HL-60/S4 treated with phorbol 12-myristate 13-acetate at 8.2 ng/mL for 4 days and 3 days (cell line): ENCODE measurements around the gene ECSCR.

Source experiments
- in situ Hi-C: fragments of 300-500 bp; cut with MboI; formaldehyde crosslinking; loops from 2 replicates; pipeline ENCODE4 v1.15.0; 2022; ENCODE audit warnings: low sequenced_read_pairs

The ECSCR gene

GRCh38 chr5:139474890-139475791 lies 12.6 kb upstream of the ECSCR start:
- in situ Hi-C loops = no loop called here

GRCh38 chr5:139473565-139473964 lies 11.0 kb upstream of the ECSCR start:
- in situ Hi-C loops = no loop called here

GRCh38 chr5:139473105-139473504 lies 10.6 kb upstream of the ECSCR start:
- in situ Hi-C loops = no loop called here

GRCh38 chr5:139472386-139473030 lies 10.0 kb upstream of the ECSCR start:
- in situ Hi-C loops = no loop called here

DNA sequence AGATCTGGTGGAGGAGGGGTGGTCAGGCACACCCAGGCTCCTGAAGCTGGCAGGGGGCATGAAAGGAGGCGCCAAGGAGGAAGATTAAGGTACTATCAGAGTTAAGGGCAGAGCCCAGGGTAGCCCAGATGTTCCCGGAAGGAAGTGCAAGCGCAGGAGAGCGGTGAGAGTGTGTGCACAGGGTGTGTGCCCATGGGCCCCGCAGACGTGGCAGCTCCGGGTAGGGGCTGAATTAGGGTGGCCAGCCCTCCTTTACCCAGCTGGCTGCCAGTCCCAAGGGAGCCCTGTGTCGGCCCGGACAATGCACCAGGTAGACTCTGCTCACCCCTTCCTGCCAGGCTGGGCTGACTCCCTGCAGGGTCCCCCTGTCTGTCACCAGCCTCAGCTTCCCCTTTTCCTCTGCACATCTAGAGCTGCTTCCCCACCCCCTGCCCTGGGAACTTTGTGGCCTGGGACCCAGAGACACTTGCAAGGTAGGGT lies 8.3 kb upstream of the ECSCR start, which contains the start of gene SMIM33:
Gene SMIM33 (plus strand): TSS at position 184 of the 480 bp plus-strand sequence. CDS start 118 bp downstream, at position 302.
- in situ Hi-C loops = no loop called here

GRCh38 chr5:139468421-139468931 lies 5.9 kb upstream of the ECSCR start:
- in situ Hi-C loops = no loop called here

GRCh38 chr5:139461698-139462097 lies 845 bp downstream of the ECSCR start:
- in situ Hi-C loops = no loop called here

DNA sequence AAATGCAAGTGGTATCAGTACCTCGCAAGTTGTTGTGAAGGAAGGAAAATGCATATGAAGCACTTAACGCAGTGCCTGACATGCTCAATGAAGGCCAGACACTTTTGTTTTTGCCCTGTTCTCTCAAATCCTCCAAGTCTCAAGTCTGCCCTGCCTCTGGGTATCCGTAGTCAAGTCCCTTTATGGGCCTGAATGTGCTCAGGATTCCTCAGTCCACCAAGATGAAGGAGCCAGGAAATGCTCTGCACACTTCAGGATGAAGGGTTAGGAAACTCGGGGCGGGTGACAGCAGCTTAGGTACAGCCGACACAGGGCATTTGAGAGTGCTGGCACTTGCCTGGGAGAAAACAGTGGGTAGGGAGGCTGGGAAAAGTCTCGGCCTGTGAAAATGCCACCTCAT lies 1.4 kb downstream of the ECSCR start:
- in situ Hi-C loops = no loop called here

- in situ Hi-C loops = no loop called here
Measured at GRCh38 chr5:139460455-139460854, 2.1 kb downstream of the ECSCR start.

GRCh38 chr5:139459451-139459934 lies 3.0 kb downstream of the ECSCR start:
- in situ Hi-C loops = no loop called here

- in situ Hi-C loops = no loop called here
Measured at GRCh38 chr5:139458580-139459407, 3.7 kb downstream of the ECSCR start.

DNA sequence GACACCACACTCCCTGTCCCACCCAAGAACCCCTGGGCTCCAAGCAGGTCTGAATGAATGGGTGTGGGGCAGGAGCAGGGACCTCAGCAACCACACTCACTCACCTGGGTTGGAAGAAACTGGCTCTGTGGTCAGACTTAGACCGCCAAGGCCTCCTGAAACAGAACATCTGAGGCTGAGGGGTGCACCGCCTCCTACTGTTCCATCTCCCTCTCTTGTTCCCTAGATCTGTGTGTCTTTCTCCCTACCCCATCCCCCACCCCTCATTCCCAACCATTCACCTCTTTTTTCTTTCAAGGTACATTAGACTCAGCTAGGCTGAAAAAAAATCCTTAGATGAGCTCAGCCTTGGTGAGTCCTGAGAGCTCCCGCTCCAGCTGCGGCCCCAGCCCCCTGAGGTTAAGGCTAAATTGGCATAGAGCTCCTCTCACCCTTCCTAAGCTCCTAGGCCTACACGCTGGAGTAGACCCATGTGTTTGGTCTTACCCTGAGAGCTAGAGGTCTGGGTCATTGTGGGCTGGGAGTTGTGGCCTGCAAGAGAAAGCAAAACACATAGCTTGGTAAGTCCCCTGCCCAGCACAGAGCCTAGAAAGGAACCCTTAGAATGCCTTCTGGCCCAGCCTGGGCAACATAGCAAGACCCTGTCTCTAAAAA lies 4.8 kb downstream of the ECSCR start:
- in situ Hi-C loops = no loop called here

DNA sequence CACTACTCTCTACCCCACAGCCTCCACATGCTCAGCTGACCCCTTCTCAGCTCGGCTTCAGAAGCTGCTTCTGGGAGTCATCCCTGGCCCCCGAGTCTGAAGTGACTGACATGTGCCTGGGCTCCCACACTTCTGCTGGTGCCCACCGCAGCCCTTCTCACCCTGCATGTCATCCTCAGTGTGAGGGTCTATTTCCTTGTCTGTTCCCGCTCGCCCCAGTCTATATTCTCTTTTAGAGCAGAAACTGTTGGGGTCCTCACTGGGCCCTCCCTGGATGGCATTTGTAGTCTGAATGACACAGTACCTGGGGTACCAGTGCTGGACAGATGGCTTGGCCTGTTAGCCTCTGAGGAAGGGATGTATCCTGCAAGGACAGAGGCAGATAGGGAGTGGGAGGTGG lies 5.3 kb downstream of the ECSCR start:
- in situ Hi-C loops = no loop called here

DNA sequence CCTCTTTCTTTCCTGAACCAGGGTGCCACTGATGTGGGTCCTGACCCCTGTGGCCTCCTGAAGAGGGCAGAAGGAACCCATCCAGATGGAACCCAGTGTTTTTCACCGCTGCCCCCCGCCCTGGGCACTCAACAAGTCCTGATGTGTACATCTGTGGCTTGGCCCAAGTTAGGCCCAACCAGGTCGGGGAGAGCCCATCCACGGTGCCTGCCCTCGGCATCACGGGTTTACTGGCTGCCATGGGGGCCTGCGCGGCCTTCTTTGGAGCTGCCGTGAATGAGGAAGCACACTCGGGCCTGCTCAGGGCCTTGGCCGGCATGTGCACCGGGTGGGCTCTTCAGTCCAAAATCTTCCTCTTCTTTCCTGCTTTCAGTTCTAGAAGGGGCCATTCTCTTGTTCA lies 5.8 kb downstream of the ECSCR start:
- in situ Hi-C loops = no loop called here

DNA sequence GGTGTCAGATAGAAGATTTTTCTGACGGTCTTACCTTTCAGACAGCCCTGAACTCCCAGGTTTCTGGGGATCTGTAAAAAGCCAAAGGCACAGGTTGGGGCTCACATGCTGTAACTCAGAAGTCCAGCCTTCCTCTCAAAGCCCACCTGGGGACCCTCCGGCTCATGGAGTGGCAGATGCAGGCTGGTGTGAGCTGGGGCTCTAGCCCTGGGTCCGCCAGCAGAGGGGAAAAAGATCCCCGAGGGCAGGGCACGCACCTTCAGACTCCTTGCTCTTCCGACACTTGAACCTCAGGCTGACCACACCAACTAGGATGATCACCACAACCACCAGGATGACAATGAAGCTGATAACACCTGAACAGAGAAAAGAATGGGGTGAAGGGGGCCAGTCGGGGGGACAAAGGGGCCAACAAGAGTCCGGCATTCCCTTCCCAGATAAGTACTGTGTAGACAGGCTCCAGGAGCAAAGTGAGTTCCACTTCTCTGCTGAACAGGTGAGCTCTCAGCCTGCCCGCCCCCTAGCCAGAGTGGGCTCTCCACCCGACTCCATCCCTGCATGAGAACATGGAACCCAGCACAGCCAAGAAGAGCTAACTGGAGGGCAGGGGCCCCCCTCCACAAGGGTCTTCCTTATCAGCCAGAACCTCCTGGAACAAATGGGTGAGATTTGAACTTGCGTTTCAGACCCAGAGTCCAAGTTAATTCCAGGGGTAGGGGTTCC lies 7.8 kb downstream of the ECSCR start:
- in situ Hi-C loops = no loop called here

DNA sequence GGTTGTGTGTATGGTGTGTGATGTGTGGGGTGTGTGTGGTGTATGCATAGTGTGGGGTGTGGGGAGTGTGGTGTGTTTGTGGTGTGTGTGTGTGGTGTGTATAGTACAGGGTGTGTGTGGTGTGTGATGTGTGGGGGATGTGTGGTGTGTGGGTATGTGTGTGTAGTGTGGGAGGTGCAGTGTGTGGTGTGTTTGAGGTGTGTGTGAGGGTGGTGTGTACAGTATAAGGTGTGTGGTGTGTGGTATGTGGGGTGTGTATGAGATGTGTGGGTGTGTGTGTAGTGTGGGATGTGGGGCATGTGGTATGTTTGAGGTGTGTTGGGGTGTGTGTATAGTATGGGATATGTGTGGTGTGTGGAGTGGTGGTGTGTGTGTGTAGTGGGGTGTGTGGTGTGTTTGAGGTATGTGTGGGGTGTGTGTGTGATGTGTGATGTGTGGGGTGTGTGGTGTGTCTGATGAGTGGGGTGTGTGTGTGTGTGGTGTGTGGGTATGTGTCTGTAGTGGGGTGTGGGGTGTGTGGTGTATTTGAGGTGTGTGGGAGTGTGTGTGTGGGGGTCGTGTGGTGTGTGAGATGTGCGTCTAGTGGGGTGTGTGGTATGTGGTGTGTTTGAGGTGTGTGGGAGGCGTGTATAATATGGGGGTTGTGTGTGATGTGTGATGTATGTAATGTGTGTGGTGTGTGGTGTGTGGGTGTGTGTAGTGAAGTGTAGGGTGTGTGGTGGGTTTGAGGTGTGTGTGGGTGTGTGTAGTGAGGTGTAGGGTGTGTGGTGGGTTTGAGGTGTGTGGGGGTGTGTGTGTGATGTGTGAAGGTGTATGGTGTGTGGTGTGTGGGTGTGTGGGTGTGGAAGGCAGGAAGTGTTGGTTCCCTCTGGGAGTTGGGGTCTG lies 8.6 kb downstream of the ECSCR start:
- in situ Hi-C loops = no loop called here

- in situ Hi-C loops = no loop called here
Measured at GRCh38 chr5:139451878-139452660, 10.5 kb downstream of the ECSCR start.

GRCh38 chr5:139451176-139451575 lies 11.4 kb downstream of the ECSCR start:
- in situ Hi-C loops = no loop called here
